CD8-positive, alpha-beta memory T cell (primary cell): Measurements from ENCODE around the gene THAP5. TPM values are rescaled to one million over a fixed set of nuclear protein-coding genes. Genes with fewer than 3 reads are reported as not detected.
A peak's percentile ranks its signal among the peaks of the same experiment; 100 is the strongest.

Source experiments
- CTCF ChIA-PET: fragments of 350-600 bp; sonication (Branson Sonifier 250); formaldehyde crosslinking; loops from one replicate; lab custom pipeline; 2021; ENCODE audit warnings: antibody characterized with exemption; lab: Charles Lee
- POLR2A ChIA-PET: fragments of 350-600 bp; sonication (Branson Sonifier 250); formaldehyde crosslinking; loops from one replicate; lab custom pipeline; 2021; ENCODE audit warnings: antibody characterized with exemption; lab: Charles Lee
- DNase-seq, 5 donors: peaks; one replicate each; pipeline versions ENCODE4 v3.0.0 to v3.0.0-alpha.2; 2020 to 2022; ENCODE audit warnings: mixed read lengths in 1 of 5
- H3K27ac ChIP-seq: one replicate; pipeline ENCODE4 v1.7.0; 2013; ENCODE audit warnings: low read depth, mild to moderate bottlenecking, low read length, moderate library complexity
- H3K27me3 ChIP-seq: 2 replicates; pipeline ENCODE4 v1.7.0; 2013; ENCODE audit warnings: low read length, mild to moderate bottlenecking; ENCODE audit not compliant: insufficient read depth, poor library complexity, severe bottlenecking
- H3K36me3 ChIP-seq: 2 replicates; pipeline ENCODE4 v1.7.0; 2013; ENCODE audit warnings: mild to moderate bottlenecking, low read length, moderate library complexity; ENCODE audit not compliant: insufficient read depth
- H3K4me1 ChIP-seq: 2 replicates; pipeline ENCODE4 v1.7.0; 2013; ENCODE audit warnings: mild to moderate bottlenecking, low read length, moderate library complexity; ENCODE audit not compliant: insufficient read depth
- H3K4me3 ChIP-seq: 2 replicates; pipeline ENCODE4 v1.7.0; 2013; ENCODE audit warnings: mild to moderate bottlenecking, low read length
- H3K9me3 ChIP-seq: 2 replicates; pipeline ENCODE4 v1.7.0; 2013; ENCODE audit warnings: mild to moderate bottlenecking, low read length
- H3K27ac Mint-ChIP-seq, 8 donors: one replicate each; pipeline ENCODE4 v1.8.0; 2020 to 2021; ENCODE audit warnings: mixed read lengths in 8 of 8, mild to moderate bottlenecking in 6 of 8, inconsistent platforms in 3 of 8, moderate library complexity in 3 of 8
- H3K27me3 Mint-ChIP-seq, 2 donors: one replicate each; pipeline ENCODE4 v1.8.0; 2020 to 2021; ENCODE audit warnings: mixed read lengths in 2 of 2, mild to moderate bottlenecking in 1 of 2, moderate library complexity in 1 of 2
- H3K36me3 Mint-ChIP-seq, 3 donors: one replicate each; pipeline ENCODE4 v1.8.0; 2020 to 2021; ENCODE audit warnings: mixed read lengths in 3 of 3, inconsistent platforms in 1 of 3, mild to moderate bottlenecking in 1 of 3
- H3K4me1 Mint-ChIP-seq, 3 donors: one replicate each; pipeline ENCODE4 v1.8.0; 2020 to 2021; ENCODE audit warnings: mixed read lengths in 3 of 3, inconsistent platforms in 1 of 3, mild to moderate bottlenecking in 1 of 3
- H3K4me3 Mint-ChIP-seq, 7 donors: one replicate each; pipeline ENCODE4 v1.8.0; 2020 to 2021; ENCODE audit warnings: mixed read lengths in 7 of 7, mild to moderate bottlenecking in 6 of 7, moderate library complexity in 4 of 7, inconsistent platforms in 2 of 7
- H3K9me3 Mint-ChIP-seq, 5 donors: one replicate each; pipeline ENCODE4 v1.8.0; 2020 to 2022; ENCODE audit warnings: mixed read lengths in 5 of 5, mild to moderate bottlenecking in 3 of 5, moderate library complexity in 2 of 5, inconsistent platforms in 1 of 5
- polyA plus RNA-seq: library from polyadenylated mRNA; unstranded; fragments of 300-500 nt; fragmentation: Illumina TruSeq; gene quantifications from one replicate; pipeline ENCODE4 v1.2.3, GENCODE V29; 2021
- total RNA-seq, 2 experiments: library from RNA; stranded (reverse); gene quantifications; one replicate each; pipeline ENCODE4 v1.2.3, GENCODE V29; 2021

Gene THAP5
- total and polyA plus RNA-seq, 3 experiments from 2014 or later = 27.9 to 40.9 (median 36.8) TPM

- peaks cover 9 to 24% (median 17%) of the 10 kb centered on the region in 3 donors for H3K4me1 Mint-ChIP-seq
- no peaks in the 10 kb centered on the region for H3K27me3 ChIP-seq
- ChIA-PET CTCF (no interaction called here), POLR2A (interaction anchor here (1.2 kb wide), 1 partner anchor 11 kb away, joined by 4 read pairs; the partner anchor contains the start of genes DNAJB9 and THAP5)
- H3K9me3 Mint-ChIP-seq = no peaks in the 10 kb centered on the region
- H3K9me3 ChIP-seq = no peaks in the 10 kb centered on the region
- peaks cover 10 to 29% (median 19%) of the 10 kb centered on the region in 3 donors for H3K36me3 Mint-ChIP-seq
- H3K27me3 Mint-ChIP-seq = no peaks in the 10 kb centered on the region
- DNase-seq = no peak
- no peak overlapping the region for H3K27ac ChIP-seq
- no peaks in the 10 kb centered on the region for H3K36me3 ChIP-seq
- no peak overlapping the region for H3K27ac Mint-ChIP-seq
- no peak overlapping the region for H3K4me3 ChIP-seq
- no peaks in the 10 kb centered on the region for H3K4me1 ChIP-seq
- H3K4me3 Mint-ChIP-seq = no peak overlapping the region
These were observed 10.8 kb upstream of the THAP5 start for GRCh38 chr7:108580298-108580697.

- ChIA-PET CTCF (no interaction called here), POLR2A (no interaction called here)
- Mint-ChIP-seq H3K36me3 (peaks cover 10 to 42% (median 22%) of the 10 kb centered on the region in 3 donors), H3K27me3 (no peaks in the 10 kb centered on the region), H3K9me3 (no peaks in the 10 kb centered on the region), H3K27ac (peak overlapping the region in 1 of 8 donors; percentile 35), H3K4me3 (peak overlapping the region in 1 of 7 donors; percentile 37), H3K4me1 (peaks cover 19 to 37% (median 26%) of the 10 kb centered on the region in 3 donors)
- no peaks in the 10 kb centered on the region for H3K9me3 ChIP-seq
- no peaks in the 10 kb centered on the region for H3K27me3 ChIP-seq
- no peaks in the 10 kb centered on the region for H3K4me1 ChIP-seq
- H3K36me3 ChIP-seq = peaks cover 3% of the 10 kb centered on the region
- H3K27ac ChIP-seq = no peak overlapping the region
- no peak overlapping the region for H3K4me3 ChIP-seq
- no peak for DNase-seq
These were observed 9.4 kb upstream of the THAP5 start for GRCh38 chr7:108578937-108579336.

- ChIA-PET POLR2A (no interaction called here), CTCF (no interaction called here)
- peaks cover 12% of the 10 kb centered on the region for H3K4me1 ChIP-seq
- Mint-ChIP-seq H3K9me3 (no peaks in the 10 kb centered on the region), H3K4me1 (peaks cover 40 to 66% (median 54%) of the 10 kb centered on the region in 3 donors), H3K4me3 (peak overlapping the region in 1 of 7 donors; percentile 6), H3K27me3 (no peaks in the 10 kb centered on the region), H3K36me3 (peaks cover 10 to 60% (median 29%) of the 10 kb centered on the region in 3 donors), H3K27ac (peak overlapping the region in 2 of 8 donors; percentile 18 to 47)
- H3K27ac ChIP-seq = no peak overlapping the region
- H3K4me3 ChIP-seq = no peak overlapping the region
- H3K36me3 ChIP-seq = peaks cover 13% of the 10 kb centered on the region
- H3K27me3 ChIP-seq = no peaks in the 10 kb centered on the region
- DNase-seq = no peak
- H3K9me3 ChIP-seq = no peaks in the 10 kb centered on the region
These were observed 6.6 kb upstream of the THAP5 start for GRCh38 chr7:108576116-108576515.

GRCh38 chr7:108575156-108575555 lies 5.7 kb upstream of the THAP5 start:
- no peak overlapping the region for H3K4me3 ChIP-seq
- no peak overlapping the region for H3K27ac ChIP-seq
- peaks cover 15% of the 10 kb centered on the region for H3K4me1 ChIP-seq
- ChIA-PET POLR2A (interaction anchor here (1.0 kb wide), 1 partner anchor 49 kb away, joined by 3 read pairs; the partner anchor contains the start of gene PNPLA8), CTCF (no interaction called here)
- peaks cover 13% of the 10 kb centered on the region for H3K36me3 ChIP-seq
- no peak for DNase-seq
- Mint-ChIP-seq H3K27ac (peak overlapping the region in 2 of 8 donors; percentile 47 to 62), H3K27me3 (no peaks in the 10 kb centered on the region), H3K4me3 (no peak overlapping the region), H3K9me3 (no peaks in the 10 kb centered on the region), H3K36me3 (peaks cover 10 to 65% (median 27%) of the 10 kb centered on the region in 3 donors), H3K4me1 (peaks cover 44 to 70% (median 57%) of the 10 kb centered on the region in 3 donors)
- no peaks in the 10 kb centered on the region for H3K9me3 ChIP-seq
- no peaks in the 10 kb centered on the region for H3K27me3 ChIP-seq

GRCh38 chr7:108572480-108572879 lies 3.0 kb upstream of the THAP5 start:
- no peak for DNase-seq
- ChIA-PET CTCF (interaction anchor here (1.1 kb wide), 1 partner anchor 75 kb away, joined by 3 read pairs; no protein-coding TSS in a partner anchor), POLR2A (no interaction called here)
- H3K4me3 Mint-ChIP-seq = no peak overlapping the region
- H3K9me3 Mint-ChIP-seq = no peaks in the 10 kb centered on the region
- peaks cover 0 to 4% of the 10 kb centered on the region in 2 donors for H3K27me3 Mint-ChIP-seq
- H3K27me3 ChIP-seq = no peaks in the 10 kb centered on the region
- H3K36me3 ChIP-seq = peaks cover 13% of the 10 kb centered on the region
- peaks cover 29% of the 10 kb centered on the region for H3K4me1 ChIP-seq
- H3K4me1 Mint-ChIP-seq = peaks cover 61 to 82% (median 78%) of the 10 kb centered on the region in 3 donors
- no peak overlapping the region for H3K27ac ChIP-seq
- peaks cover 0 to 64% (median 14%) of the 10 kb centered on the region in 3 donors for H3K36me3 Mint-ChIP-seq
- no peak overlapping the region for H3K4me3 ChIP-seq
- H3K9me3 ChIP-seq = no peaks in the 10 kb centered on the region
- peak overlapping the region in 1 of 8 donors; percentile 46 for H3K27ac Mint-ChIP-seq

GRCh38 chr7:108570146-108570755 lies 745 bp upstream of the THAP5 start:
- peak overlapping the region; percentile 74 for H3K4me3 ChIP-seq
- Mint-ChIP-seq H3K4me1 (peaks cover 65 to 84% (median 83%) of the 10 kb centered on the region in 3 donors), H3K36me3 (peaks cover 7 to 55% (median 14%) of the 10 kb centered on the region in 3 donors), H3K27me3 (peaks cover 0 to 5% of the 10 kb centered on the region in 2 donors), H3K9me3 (no peaks in the 10 kb centered on the region), H3K27ac (peak overlapping the region; percentile 97 to 100 (median 100)), H3K4me3 (peak overlapping the region; percentile 92 to 99 (median 95))
- ChIA-PET CTCF (interaction anchor here (1.0 to 1.4 kb wide), 3 partner anchors 10 to 45 kb away, joined by 3 to 6 read pairs (median 4); partner anchors contain the start of gene PNPLA8), POLR2A (interaction anchor here (0.8 to 3.8 kb wide), 3 partner anchors 10 to 45 kb away, joined by 4 to 72 read pairs (median 4); partner anchors contain the start of gene PNPLA8)
- peak; percentile 19 to 65 (median 44) for DNase-seq
- H3K36me3 ChIP-seq = peaks cover 13% of the 10 kb centered on the region
- peaks cover 38% of the 10 kb centered on the region for H3K4me1 ChIP-seq
- H3K27me3 ChIP-seq = no peaks in the 10 kb centered on the region
- peak overlapping the region; percentile 100 for H3K27ac ChIP-seq
- H3K9me3 ChIP-seq = no peaks in the 10 kb centered on the region

GRCh38 chr7:108568801-108569380 lies 615 bp downstream of the THAP5 start:
- H3K9me3 Mint-ChIP-seq = no peaks in the 10 kb centered on the region
- ChIA-PET POLR2A (interaction anchor here (0.6 to 3.8 kb wide), 3 partner anchors 43 to 1400 kb away, joined by 4 to 72 read pairs (median 4); partner anchors contain the start of genes HBP1 and PNPLA8), CTCF (interaction anchor here (1.3 to 1.4 kb wide), 2 partner anchors 9 to 44 kb away, joined by 3 to 6 read pairs; partner anchors contain the start of gene PNPLA8)
- H3K4me3 Mint-ChIP-seq = peak overlapping the region; percentile 92 to 99 (median 95)
- Histone ChIP-seq H3K9me3 (no peaks in the 10 kb centered on the region), H3K27ac (peak overlapping the region; percentile 100), H3K4me3 (peak overlapping the region; percentile 92), H3K27me3 (no peaks in the 10 kb centered on the region), H3K36me3 (peaks cover 9% of the 10 kb centered on the region), H3K4me1 (peaks cover 38% of the 10 kb centered on the region)
- peaks cover 12 to 56% (median 15%) of the 10 kb centered on the region in 3 donors for H3K36me3 Mint-ChIP-seq
- H3K27ac Mint-ChIP-seq = peak overlapping the region; percentile 97 to 100 (median 100)
- peaks cover 0 to 5% of the 10 kb centered on the region in 2 donors for H3K27me3 Mint-ChIP-seq
- DNase-seq = peak in 1 of 5 donors; percentile 0
- peaks cover 55 to 77% (median 70%) of the 10 kb centered on the region in 3 donors for H3K4me1 Mint-ChIP-seq
